ENCODE results near the gene ACKR2. TPM values are rescaled to one million over a fixed set of nuclear protein-coding genes. Genes with fewer than 3 reads are reported as not detected.

Gene ACKR2
- total RNA-seq, 1 experiment from 2014 or later = not detected

- no peak for DNase-seq (ENCODE audit: low read depth)
Observed at GRCh38 chr3:42886294-42886822, 77.1 kb downstream of the ACKR2 start.

- no peak for DNase-seq (ENCODE audit: low read depth)
Observed at GRCh38 chr3:42887084-42887483, 77.8 kb downstream of the ACKR2 start.

GRCh38 chr3:42891042-42891441 is 81.8 kb downstream of the ACKR2 start:
- DNase-seq (ENCODE audit: low read depth) = no peak

GRCh38 chr3:42892169-42892568 is 82.9 kb downstream of the ACKR2 start:
- no peak for DNase-seq (ENCODE audit: low read depth)

- no peak for DNase-seq (ENCODE audit: low read depth)
Observed at GRCh38 chr3:42892807-42893206, 83.6 kb downstream of the ACKR2 start.

GRCh38 chr3:42894698-42895579 is 85.7 kb downstream of the ACKR2 start:
- DNase-seq (ENCODE audit: low read depth) = no peak

GRCh38 chr3:42895580-42895868 is 86.3 kb downstream of the ACKR2 start:
- DNase-seq (ENCODE audit: low read depth) = peak; percentile 26

GRCh38 chr3:42898896-42899675 is 89.8 kb downstream of the ACKR2 start:
- peak; percentile 16 for DNase-seq (ENCODE audit: low read depth)

- DNase-seq (ENCODE audit: low read depth) = peak; percentile 30
Observed at GRCh38 chr3:42900226-42901072, 91.2 kb downstream of the ACKR2 start.

GRCh38 chr3:42901073-42901415 is 91.8 kb downstream of the ACKR2 start:
- peak; percentile 50 for DNase-seq (ENCODE audit: low read depth)

- DNase-seq (ENCODE audit: low read depth) = no peak
Observed at GRCh38 chr3:42902257-42902656, 93.0 kb downstream of the ACKR2 start.

- no peak for DNase-seq (ENCODE audit: low read depth)
Observed at GRCh38 chr3:42904076-42904475, 94.8 kb downstream of the ACKR2 start.

GRCh38 chr3:42905740-42906069 is 96.5 kb downstream of the ACKR2 start:
- no peak for DNase-seq (ENCODE audit: low read depth)

- DNase-seq (ENCODE audit: low read depth) = peak; percentile 27
Observed at GRCh38 chr3:42906070-42906847, 97.0 kb downstream of the ACKR2 start, which contains the start of gene ZNF662. Gene ZNF662, plus strand, starts transcription at chr3:42906142. Its CDS starts 1,973 bp downstream, at chr3:42908115.

- no peak for DNase-seq (ENCODE audit: low read depth)
Observed at GRCh38 chr3:42906848-42907183, 97.6 kb downstream of the ACKR2 start.

- DNase-seq (ENCODE audit: low read depth) = no peak
Observed at GRCh38 chr3:42908675-42909074, 99.4 kb downstream of the ACKR2 start.

GRCh38 chr3:42911551-42911950 is 102.3 kb downstream of the ACKR2 start:
- DNase-seq (ENCODE audit: low read depth) = no peak

GRCh38 chr3:42914771-42915515 is 105.7 kb downstream of the ACKR2 start:
- no peak for DNase-seq (ENCODE audit: low read depth)
